ENCODE results near the gene ZNF750.
A peak's percentile ranks its signal among the peaks of the same experiment; 100 is the strongest.

The ZNF750 gene

DNA sequence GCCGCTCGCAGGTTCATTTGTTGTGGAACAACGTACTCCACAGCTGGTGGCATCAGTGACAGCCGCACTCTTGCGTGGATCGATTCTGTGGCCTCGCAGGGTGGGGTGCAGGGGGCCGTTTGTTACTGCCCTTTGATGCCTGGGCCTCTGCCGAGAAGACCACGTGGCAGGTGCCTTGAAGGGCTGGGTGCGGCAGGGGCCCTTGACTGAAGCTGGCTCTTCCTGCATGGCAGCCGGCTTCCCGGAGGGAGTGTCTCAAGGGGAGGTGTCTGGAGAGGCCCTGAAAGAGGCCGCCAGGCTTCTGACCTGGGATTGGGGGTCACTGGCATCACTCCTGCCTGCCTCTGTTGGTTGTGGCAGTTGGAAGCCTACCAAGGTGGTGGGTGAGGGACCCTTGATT lies 44.2 kb downstream of the ZNF750 start:
- H2BK120ac ChIP-seq (ENCODE audit: insufficient read depth, low read length, poor library complexity), result no peak overlapping the region
- H3K9me3 ChIP-seq (ENCODE audit: insufficient read depth, low read depth, low read length), result peaks cover 3% of the 10 kb centered on the region
- no peaks in the 10 kb centered on the region for H3K79me2 ChIP-seq (ENCODE audit: control insufficient read depth, insufficient read depth, low read length, poor library complexity)
- no peak overlapping the region for H2BK12ac ChIP-seq (ENCODE audit: low read length)
- DNase-seq, result no peak
- H3K4me3 ChIP-seq (ENCODE audit: low read depth, low read length), result no peak overlapping the region
- no peak overlapping the region for H3K4ac ChIP-seq (ENCODE audit: low read depth, low read length)
- no peak overlapping the region for H4K8ac ChIP-seq (ENCODE audit: low read depth, low read length)
- no peak overlapping the region for H2AK5ac ChIP-seq (ENCODE audit: low read length)
- no peak overlapping the region for H4K12ac ChIP-seq (ENCODE audit: low read depth, low read length)
- H2BK5ac ChIP-seq (ENCODE audit: low read depth, low read length, poor library complexity), result no peak overlapping the region
- no peaks in the 10 kb centered on the region for H3K27me3 ChIP-seq (ENCODE audit: insufficient read depth, low read length)
- no peak overlapping the region for H3K27ac ChIP-seq (ENCODE audit: low read depth, low read length)
- no peak overlapping the region for H3K23ac ChIP-seq (ENCODE audit: low read length)
- H3K9ac ChIP-seq (ENCODE audit: low read length), result no peak overlapping the region
- H2AFZ ChIP-seq (ENCODE audit: insufficient read depth, low read length, poor library complexity), result no peak overlapping the region
- H3K36me3 ChIP-seq (ENCODE audit: control insufficient read depth in 1 of 2, insufficient read depth in 2 of 2, low read length in 2 of 2), result peaks cover 6 to 7% of the 10 kb centered on the region in 2 experiments
- no peak overlapping the region for H3K14ac ChIP-seq (ENCODE audit: low read length)
- WGBS (ENCODE audit: extremely low coverage, insufficient coverage, insufficient read length), result no CpG with 5 or more reads among the region's 14 CpGs
- no peaks in the 10 kb centered on the region for H3K79me1 ChIP-seq (ENCODE audit: low read length)
- no peak overlapping the region for H3K4me2 ChIP-seq (ENCODE audit: low read length)
- peaks cover 0 to 11% of the 10 kb centered on the region in 2 experiments for H3K4me1 ChIP-seq (ENCODE audit: control insufficient read depth in 1 of 2, insufficient read depth in 2 of 2, low read length in 2 of 2)
- no peak overlapping the region for H3K18ac ChIP-seq (ENCODE audit: low read length)
- no peak overlapping the region for H4K91ac ChIP-seq (ENCODE audit: low read depth, low read length)

GRCh38 chr17:82794781-82795482 lies 44.9 kb downstream of the ZNF750 start:
- DNase-seq, result no peak
- Histone ChIP-seq H3K4me3 (ENCODE audit: low read depth, low read length) (no peak overlapping the region), H2BK12ac (ENCODE audit: low read length) (no peak overlapping the region), H3K9me3 (ENCODE audit: insufficient read depth, low read depth, low read length) (peaks cover 2% of the 10 kb centered on the region), H3K14ac (ENCODE audit: low read length) (no peak overlapping the region), H3K27ac (ENCODE audit: low read depth, low read length) (no peak overlapping the region), H2BK5ac (ENCODE audit: low read depth, low read length, poor library complexity) (no peak overlapping the region), H4K91ac (ENCODE audit: low read depth, low read length) (no peak overlapping the region), H2AK5ac (ENCODE audit: low read length) (no peak overlapping the region), H3K4me2 (ENCODE audit: low read length) (no peak overlapping the region), H3K23ac (ENCODE audit: low read length) (no peak overlapping the region), H3K27me3 (ENCODE audit: insufficient read depth, low read length) (no peaks in the 10 kb centered on the region), H4K8ac (ENCODE audit: low read depth, low read length) (no peak overlapping the region), H3K4me1 (ENCODE audit: control insufficient read depth in 1 of 2, insufficient read depth in 2 of 2, low read length in 2 of 2) (peaks cover 0 to 11% of the 10 kb centered on the region in 2 experiments), H2BK120ac (ENCODE audit: insufficient read depth, low read length, poor library complexity) (no peak overlapping the region), H3K79me1 (ENCODE audit: low read length) (no peaks in the 10 kb centered on the region), H2AFZ (ENCODE audit: insufficient read depth, low read length, poor library complexity) (no peak overlapping the region), H3K18ac (ENCODE audit: low read length) (no peak overlapping the region), H3K79me2 (ENCODE audit: control insufficient read depth, insufficient read depth, low read length, poor library complexity) (no peaks in the 10 kb centered on the region), H3K4ac (ENCODE audit: low read depth, low read length) (no peak overlapping the region), H4K12ac (ENCODE audit: low read depth, low read length) (no peak overlapping the region), H3K36me3 (ENCODE audit: control insufficient read depth in 1 of 2, insufficient read depth in 2 of 2, low read length in 2 of 2) (peaks cover 3 to 7% of the 10 kb centered on the region in 2 experiments), H3K9ac (ENCODE audit: low read length) (no peak overlapping the region)
- WGBS (ENCODE audit: extremely low coverage, insufficient coverage, insufficient read length), result no CpG with 5 or more reads among the region's 18 CpGs

DNA sequence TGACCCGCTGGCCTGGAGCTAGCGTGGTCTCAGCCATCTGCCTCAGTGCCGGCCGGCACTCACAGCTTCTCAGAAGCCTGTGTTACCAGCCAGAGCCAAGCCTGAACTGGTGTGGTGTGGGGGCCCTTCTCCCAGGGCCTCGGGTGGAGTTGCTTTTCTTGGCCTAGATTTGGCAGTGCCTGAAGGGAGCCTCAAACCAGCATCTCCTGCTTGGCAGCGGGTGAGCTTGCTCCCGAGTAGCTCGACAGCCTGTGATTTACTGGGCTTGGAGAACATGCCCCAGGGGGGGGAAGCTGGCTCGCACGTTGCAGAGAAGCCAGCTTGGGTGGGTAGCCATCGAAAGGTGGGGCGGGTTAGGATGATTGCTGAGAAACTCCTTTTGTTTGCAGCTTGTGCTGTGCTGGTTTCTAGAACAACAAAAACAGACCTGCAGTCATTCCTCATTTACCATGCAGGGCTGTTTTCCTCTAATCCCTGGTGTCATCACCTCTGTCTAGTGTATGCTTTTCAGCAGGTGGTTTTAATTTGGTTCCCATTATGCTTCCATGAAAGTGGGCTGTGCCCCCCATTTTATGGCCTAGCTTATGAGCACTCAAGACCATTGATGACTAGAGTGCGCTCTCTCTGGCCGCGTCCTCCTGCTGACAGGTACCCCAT lies 45.7 kb downstream of the ZNF750 start:
- H2BK12ac ChIP-seq (ENCODE audit: low read length), result no peak overlapping the region
- H3K4me3 ChIP-seq (ENCODE audit: low read depth, low read length), result no peak overlapping the region
- peaks cover 0 to 7% of the 10 kb centered on the region in 2 experiments for H3K36me3 ChIP-seq (ENCODE audit: control insufficient read depth in 1 of 2, insufficient read depth in 2 of 2, low read length in 2 of 2)
- H3K27me3 ChIP-seq (ENCODE audit: insufficient read depth, low read length), result no peaks in the 10 kb centered on the region
- H2BK120ac ChIP-seq (ENCODE audit: insufficient read depth, low read length, poor library complexity), result no peak overlapping the region
- no peaks in the 10 kb centered on the region for H3K9me3 ChIP-seq (ENCODE audit: insufficient read depth, low read depth, low read length)
- H3K79me2 ChIP-seq (ENCODE audit: control insufficient read depth, insufficient read depth, low read length, poor library complexity), result no peaks in the 10 kb centered on the region
- H4K12ac ChIP-seq (ENCODE audit: low read depth, low read length), result no peak overlapping the region
- H3K4me2 ChIP-seq (ENCODE audit: low read length), result no peak overlapping the region
- H2BK5ac ChIP-seq (ENCODE audit: low read depth, low read length, poor library complexity), result no peak overlapping the region
- H3K27ac ChIP-seq (ENCODE audit: low read depth, low read length), result no peak overlapping the region
- DNase-seq, result no peak
- H4K8ac ChIP-seq (ENCODE audit: low read depth, low read length), result no peak overlapping the region
- H3K4me1 ChIP-seq (ENCODE audit: control insufficient read depth in 1 of 2, insufficient read depth in 2 of 2, low read length in 2 of 2), result peaks cover 0 to 11% of the 10 kb centered on the region in 2 experiments
- no peak overlapping the region for H3K9ac ChIP-seq (ENCODE audit: low read length)
- no peak overlapping the region for H3K14ac ChIP-seq (ENCODE audit: low read length)
- H3K18ac ChIP-seq (ENCODE audit: low read length), result no peak overlapping the region
- WGBS (ENCODE audit: extremely low coverage, insufficient coverage, insufficient read length), result no CpG with 5 or more reads among the region's 15 CpGs
- no peak overlapping the region for H3K23ac ChIP-seq (ENCODE audit: low read length)
- H2AFZ ChIP-seq (ENCODE audit: insufficient read depth, low read length, poor library complexity), result no peak overlapping the region
- H3K79me1 ChIP-seq (ENCODE audit: low read length), result no peaks in the 10 kb centered on the region
- no peak overlapping the region for H3K4ac ChIP-seq (ENCODE audit: low read depth, low read length)
- H4K91ac ChIP-seq (ENCODE audit: low read depth, low read length), result no peak overlapping the region
- no peak overlapping the region for H2AK5ac ChIP-seq (ENCODE audit: low read length)

GRCh38 chr17:82791532-82791931 lies 48.3 kb downstream of the ZNF750 start:
- no CpG with 5 or more reads among the region's 12 CpGs for WGBS (ENCODE audit: extremely low coverage, insufficient coverage, insufficient read length)
- H2AFZ ChIP-seq (ENCODE audit: insufficient read depth, low read length, poor library complexity), result no peak overlapping the region
- H3K4me1 ChIP-seq (ENCODE audit: control insufficient read depth in 1 of 2, insufficient read depth in 2 of 2, low read length in 2 of 2), result peaks cover 0 to 11% of the 10 kb centered on the region in 2 experiments
- H4K12ac ChIP-seq (ENCODE audit: low read depth, low read length), result no peak overlapping the region
- no peaks in the 10 kb centered on the region for H3K79me2 ChIP-seq (ENCODE audit: control insufficient read depth, insufficient read depth, low read length, poor library complexity)
- no peak overlapping the region for H3K4ac ChIP-seq (ENCODE audit: low read depth, low read length)
- no peak overlapping the region for H3K4me3 ChIP-seq (ENCODE audit: low read depth, low read length)
- H3K14ac ChIP-seq (ENCODE audit: low read length), result no peak overlapping the region
- H3K27ac ChIP-seq (ENCODE audit: low read depth, low read length), result no peak overlapping the region
- no peak overlapping the region for H2BK12ac ChIP-seq (ENCODE audit: low read length)
- H4K91ac ChIP-seq (ENCODE audit: low read depth, low read length), result no peak overlapping the region
- H3K9ac ChIP-seq (ENCODE audit: low read length), result no peak overlapping the region
- no peak overlapping the region for H2BK120ac ChIP-seq (ENCODE audit: insufficient read depth, low read length, poor library complexity)
- no peaks in the 10 kb centered on the region for H3K36me3 ChIP-seq (ENCODE audit: control insufficient read depth in 1 of 2, insufficient read depth in 2 of 2, low read length in 2 of 2)
- H2BK5ac ChIP-seq (ENCODE audit: low read depth, low read length, poor library complexity), result no peak overlapping the region
- no peak overlapping the region for H3K4me2 ChIP-seq (ENCODE audit: low read length)
- H3K79me1 ChIP-seq (ENCODE audit: low read length), result no peaks in the 10 kb centered on the region
- H3K18ac ChIP-seq (ENCODE audit: low read length), result no peak overlapping the region
- no peaks in the 10 kb centered on the region for H3K9me3 ChIP-seq (ENCODE audit: insufficient read depth, low read depth, low read length)
- no peak overlapping the region for H4K8ac ChIP-seq (ENCODE audit: low read depth, low read length)
- DNase-seq, result peak; percentile 86 to 95
- no peaks in the 10 kb centered on the region for H3K27me3 ChIP-seq (ENCODE audit: insufficient read depth, low read length)
- no peak overlapping the region for H3K23ac ChIP-seq (ENCODE audit: low read length)
- H2AK5ac ChIP-seq (ENCODE audit: low read length), result no peak overlapping the region
